Endodermal cell (in vitro differentiated cells): ENCODE data around the gene BICD1. TPM values are rescaled to one million over a fixed set of nuclear protein-coding genes. Genes with fewer than 3 reads are reported as not detected.
"Not testable (repeated sequence)": the region's sequence is repeated elsewhere in the genome, so short reads cannot be mapped to it uniquely, and the experiment has no call there.

Experiments
- DNase-seq: peaks from one replicate; pipeline ENCODE4 v3.0.0-alpha.2; 2017
- H3K27ac ChIP-seq: 2 replicates; pipeline ENCODE4 v1.5.1; 2013; ENCODE audit warnings: mild to moderate bottlenecking, low read depth, low read length, moderate library complexity
- H3K27me3 ChIP-seq: 2 replicates; pipeline ENCODE4 v1.6.1; 2013; ENCODE audit warnings: mild to moderate bottlenecking, low read length, moderate library complexity; ENCODE audit not compliant: insufficient read depth, control insufficient read depth, poor library complexity, severe bottlenecking
- H3K36me3 ChIP-seq: 2 replicates; pipeline ENCODE4 v1.7.0; 2013; ENCODE audit warnings: mild to moderate bottlenecking, low read length, moderate library complexity; ENCODE audit not compliant: control insufficient read depth, insufficient read depth
- H3K4me1 ChIP-seq: one replicate; pipeline ENCODE4 v1.7.0; 2013; ENCODE audit warnings: low read length; ENCODE audit not compliant: control insufficient read depth, insufficient read depth
- H3K4me3 ChIP-seq: 2 replicates; pipeline ENCODE4 v1.5.1; 2013; ENCODE audit warnings: mild to moderate bottlenecking, low read length, moderate library complexity
- H3K9ac ChIP-seq: 2 replicates; pipeline ENCODE4 v1.6.1; 2013; ENCODE audit warnings: mild to moderate bottlenecking, low read length, moderate library complexity; ENCODE audit not compliant: poor library complexity, severe bottlenecking; ENCODE audit errors: extremely low read depth
- H3K9me3 ChIP-seq: 2 replicates; pipeline ENCODE4 v1.6.1; 2013; ENCODE audit warnings: mild to moderate bottlenecking, low read length, moderate library complexity; ENCODE audit not compliant: control insufficient read depth
- H3K27ac Mint-ChIP-seq: 2 replicates; pipeline ENCODE4 v1.8.0; 2020; ENCODE audit warnings: mixed read lengths
- H3K27me3 Mint-ChIP-seq: 2 replicates; pipeline ENCODE4 v1.8.0; 2021; ENCODE audit warnings: mild to moderate bottlenecking, mixed read lengths; ENCODE audit not compliant: insufficient read depth
- H3K36me3 Mint-ChIP-seq: 2 replicates; pipeline ENCODE4 v1.8.0; 2020; ENCODE audit warnings: low read depth, mixed read lengths
- H3K4me1 Mint-ChIP-seq: 2 replicates; pipeline ENCODE4 v1.8.0; 2020; ENCODE audit warnings: mixed read lengths
- H3K4me3 Mint-ChIP-seq: 2 replicates; pipeline ENCODE4 v1.8.0; 2020; ENCODE audit warnings: mild to moderate bottlenecking, moderate library complexity, mixed read lengths
- H3K9me3 Mint-ChIP-seq: 2 replicates; pipeline ENCODE4 v1.8.0; 2020; ENCODE audit warnings: mild to moderate bottlenecking, mixed read lengths
- CTCF ChIP-seq: fragments of 200-600 bp; sonication (generic); conservative IDR thresholded peaks from 2 replicates; pipeline ENCODE4 v1.5.0; 2021; ENCODE audit warnings: antibody characterized with exemption, mild to moderate bottlenecking
- WGBS, 2 experiments: methylation state at CpG; one replicate each; pipeline versions ENCODE4 v1.1.5 to v1.1.7; 2013; ENCODE audit warnings: missing lambda C conversion rate in 2 of 2, mixed read lengths in 1 of 2; ENCODE audit not compliant: insufficient coverage in 1 of 2, insufficient read length in 1 of 2; 5-methylcytosine and 5-hydroxymethylcytosine counted together
- total RNA-seq, 2 donors: library from RNA; stranded (reverse); fragmentation: NEBNext Ultra II Directional in 1 of 2; extraction: Animal tissue kit (Norgen Biotek cat#: 25700) in 1 of 2; gene quantifications; 2 replicates in 1 of 2; 3 replicates in 1 of 2; pipeline ENCODE4 v1.2.1, GENCODE V29; 2021

The BICD1 gene
- total RNA-seq, 2 donors from 2014 or later, result 56.0 to 101 TPM

- peaks cover 35% of the 10 kb centered on the region for H3K36me3 Mint-ChIP-seq
- peak overlapping the region; percentile 12 for H3K27ac Mint-ChIP-seq
- DNase-seq, result no peak
- H3K4me3 Mint-ChIP-seq, result no peak overlapping the region
- Histone ChIP-seq H3K27me3 (no peaks in the 10 kb centered on the region), H3K4me1 (no peaks in the 10 kb centered on the region), H3K9me3 (no peaks in the 10 kb centered on the region), H3K36me3 (peaks cover 7% of the 10 kb centered on the region), H3K27ac (no peak overlapping the region), H3K4me3 (no peak overlapping the region), H3K9ac (no peak overlapping the region)
- 76 to 86% methylated on average over 1 to 5 of the region's 5 CpGs for WGBS, 2 experiments
- H3K9me3 Mint-ChIP-seq, result no peaks in the 10 kb centered on the region
- no peaks in the 10 kb centered on the region for H3K4me1 Mint-ChIP-seq
- TF ChIP-seq CTCF, result no peak
- no peaks in the 10 kb centered on the region for H3K27me3 Mint-ChIP-seq
These were observed 120.1 kb downstream of the BICD1 start for GRCh38 chr12:32226768-32227167.

GRCh38 chr12:32229971-32230612, 123.4 kb downstream of the BICD1 start:
- Mint-ChIP-seq H3K27ac (no peak overlapping the region), H3K4me1 (no peaks in the 10 kb centered on the region), H3K4me3 (no peak overlapping the region), H3K9me3 (no peaks in the 10 kb centered on the region), H3K27me3 (no peaks in the 10 kb centered on the region), H3K36me3 (peaks cover 15% of the 10 kb centered on the region)
- WGBS, 2 experiments, result 61 to 62% methylated on average over 4 of the region's 4 CpGs
- no peaks in the 10 kb centered on the region for H3K27me3 ChIP-seq
- no peak overlapping the region for H3K4me3 ChIP-seq
- peaks cover 4% of the 10 kb centered on the region for H3K36me3 ChIP-seq
- peak; percentile 91 for DNase-seq
- H3K9me3 ChIP-seq, result no peaks in the 10 kb centered on the region
- no peak overlapping the region for H3K9ac ChIP-seq
- TF ChIP-seq CTCF, result no peak
- no peak overlapping the region for H3K27ac ChIP-seq
- H3K4me1 ChIP-seq, result no peaks in the 10 kb centered on the region

- 90% methylated on average over 3 of the region's 3 CpGs; no CpG with 5 or more reads in 1 of the 2 experiments for WGBS, 2 experiments
- H3K27ac ChIP-seq, result no peak overlapping the region
- no peaks in the 10 kb centered on the region for H3K9me3 Mint-ChIP-seq
- H3K36me3 Mint-ChIP-seq, result peaks cover 15% of the 10 kb centered on the region
- H3K36me3 ChIP-seq, result no peaks in the 10 kb centered on the region
- no peaks in the 10 kb centered on the region for H3K4me1 Mint-ChIP-seq
- H3K4me1 ChIP-seq, result no peaks in the 10 kb centered on the region
- H3K4me3 Mint-ChIP-seq, result no peak overlapping the region
- no peaks in the 10 kb centered on the region for H3K9me3 ChIP-seq
- no peaks in the 10 kb centered on the region for H3K27me3 Mint-ChIP-seq
- peak; percentile 36 for TF ChIP-seq CTCF
- no peak overlapping the region for H3K9ac ChIP-seq
- no peak overlapping the region for H3K4me3 ChIP-seq
- H3K27me3 ChIP-seq, result no peaks in the 10 kb centered on the region
- peak; percentile 62 for DNase-seq
- no peak overlapping the region for H3K27ac Mint-ChIP-seq
These were observed 124.0 kb downstream of the BICD1 start for GRCh38 chr12:32230613-32230993.

GRCh38 chr12:32231361-32231760, 124.7 kb downstream of the BICD1 start:
- not testable (repeated sequence) for H3K9me3 ChIP-seq, H3K4me1 Mint-ChIP-seq, H3K4me3 Mint-ChIP-seq, H3K27ac ChIP-seq, H3K27me3 Mint-ChIP-seq, H3K36me3 ChIP-seq, DNase-seq, H3K9ac ChIP-seq, H3K4me1 ChIP-seq, H3K9me3 Mint-ChIP-seq, H3K4me3 ChIP-seq, H3K27me3 ChIP-seq, H3K27ac Mint-ChIP-seq
- WGBS, 2 experiments, result 94 to 100% methylated on average over 1 to 2 of the region's 2 CpGs
- H3K36me3 Mint-ChIP-seq, result peaks cover 13% of the 10 kb centered on the region
